HL-60/S4 treated with phorbol 12-myristate 13-acetate at 8.2 ng/mL for 4 days and 3 days (cell line): ENCODE results near the gene CTNNA3.

Experiments
- in situ Hi-C: fragments of 300-500 bp; cut with MboI; formaldehyde crosslinking; loops from 2 replicates; pipeline ENCODE4 v1.15.0; 2022; ENCODE audit warnings: low sequenced_read_pairs

The CTNNA3 gene

DNA sequence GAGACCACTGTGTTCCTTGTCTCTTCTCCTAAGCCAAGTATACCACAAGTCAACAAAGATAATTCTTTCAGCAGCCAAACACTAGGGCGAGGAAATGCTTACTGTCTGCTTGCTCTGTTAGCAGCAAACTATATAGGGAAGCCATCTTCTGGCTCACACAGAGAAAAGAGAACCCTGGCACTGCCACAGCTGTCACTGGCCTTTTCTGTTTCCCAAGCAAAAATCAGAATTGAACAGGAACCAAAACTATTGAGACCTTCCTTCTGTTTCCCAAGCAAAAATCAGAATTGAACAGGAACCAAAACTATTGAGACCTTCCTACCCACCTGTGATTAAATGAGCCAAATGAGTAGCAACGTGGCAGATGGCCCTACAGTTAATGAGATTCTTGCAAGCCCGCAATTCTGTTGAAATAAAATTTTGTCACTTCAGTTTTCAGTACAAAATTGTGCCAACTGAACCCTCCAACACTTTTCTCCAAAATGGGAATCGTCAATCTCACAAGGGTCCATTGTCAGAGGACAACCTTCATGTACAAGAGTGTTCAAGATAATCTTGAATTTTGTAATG, 715.7 kb downstream of the CTNNA3 start:
- in situ Hi-C loops, result no loop called here

GRCh38 chr10:66964946-66965345, 731.0 kb downstream of the CTNNA3 start:
- in situ Hi-C loops, result no loop called here

DNA sequence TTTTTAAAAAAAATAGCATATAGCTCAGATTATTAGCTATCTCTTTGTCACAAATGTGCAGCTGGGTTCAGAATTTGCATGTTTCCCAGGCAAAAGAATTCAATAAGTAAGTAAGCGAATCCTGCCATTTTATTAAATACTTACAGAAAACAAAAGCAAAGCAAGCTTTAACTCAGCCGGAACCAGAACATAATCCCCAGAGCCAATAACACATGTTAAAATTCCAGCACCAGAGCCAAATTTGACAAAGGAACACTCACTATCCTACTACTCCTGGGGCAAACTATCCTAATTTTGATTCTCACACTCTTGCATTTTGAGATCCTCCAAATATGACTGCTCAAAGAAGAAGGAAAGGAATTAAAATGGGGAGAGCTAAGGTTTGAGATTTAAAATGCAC, 737.5 kb downstream of the CTNNA3 start:
- in situ Hi-C loops, result no loop called here

DNA sequence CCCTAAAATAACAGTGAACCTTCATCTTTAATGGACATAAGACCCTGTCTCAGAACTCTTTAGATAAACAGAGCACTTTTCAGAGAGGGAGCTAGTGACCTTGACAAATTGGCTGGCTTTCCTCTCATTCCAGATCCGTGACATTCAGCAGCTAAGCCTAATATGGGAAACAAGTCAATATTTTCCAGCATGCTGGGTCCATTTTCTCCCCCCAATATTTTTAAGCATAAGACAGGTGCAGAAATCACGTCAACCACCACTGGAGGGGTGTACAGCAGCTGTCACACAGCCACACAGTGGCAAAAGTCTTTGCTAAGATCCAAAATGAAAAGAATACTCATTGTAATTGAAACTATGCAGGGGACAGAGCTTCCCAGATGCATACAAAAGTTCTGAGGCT, 744.1 kb downstream of the CTNNA3 start:
- in situ Hi-C loops, result no loop called here

- in situ Hi-C loops, result no loop called here
Measured at GRCh38 chr10:66943590-66943989, 752.4 kb downstream of the CTNNA3 start.

- in situ Hi-C loops, result no loop called here
Measured at GRCh38 chr10:66942407-66942806, 753.6 kb downstream of the CTNNA3 start.

DNA sequence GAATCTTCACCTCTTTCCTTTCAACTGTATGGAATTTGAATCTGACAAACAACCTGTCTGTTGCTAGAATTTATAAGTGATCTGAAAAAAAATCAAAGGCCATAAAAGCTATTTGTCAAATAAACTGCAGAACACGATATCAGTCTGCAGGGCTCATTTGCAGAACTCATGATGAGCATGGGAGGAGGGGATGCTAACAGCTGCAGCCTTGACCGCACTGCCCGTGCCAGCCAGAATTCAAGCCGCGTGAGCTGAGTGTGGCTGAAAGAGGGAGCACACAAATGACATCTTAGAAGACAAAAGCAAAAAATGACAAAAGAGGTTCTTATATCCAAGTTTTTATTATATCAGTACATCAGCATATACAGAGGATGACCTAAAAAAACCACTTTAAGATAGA, 754.5 kb downstream of the CTNNA3 start:
- in situ Hi-C loops, result no loop called here

DNA sequence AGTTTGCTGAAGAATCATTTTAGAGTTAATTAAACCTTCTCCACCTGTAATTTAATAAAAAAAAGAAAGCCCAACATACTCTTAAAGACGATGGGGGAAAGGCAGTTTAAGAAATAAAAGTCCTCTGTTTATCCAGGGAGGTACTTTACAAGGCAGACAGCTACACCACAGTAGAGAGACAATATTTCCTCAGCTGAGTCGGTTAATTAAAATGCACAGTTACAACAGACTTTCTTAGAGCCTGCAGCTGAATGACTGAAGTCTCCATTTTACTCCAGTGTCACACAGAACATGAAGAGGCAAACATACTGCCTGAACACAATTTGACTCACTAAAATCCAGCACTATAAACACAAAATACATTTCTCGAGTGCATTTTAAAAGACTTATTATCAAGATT, 755.0 kb downstream of the CTNNA3 start:
- in situ Hi-C loops, result no loop called here

DNA sequence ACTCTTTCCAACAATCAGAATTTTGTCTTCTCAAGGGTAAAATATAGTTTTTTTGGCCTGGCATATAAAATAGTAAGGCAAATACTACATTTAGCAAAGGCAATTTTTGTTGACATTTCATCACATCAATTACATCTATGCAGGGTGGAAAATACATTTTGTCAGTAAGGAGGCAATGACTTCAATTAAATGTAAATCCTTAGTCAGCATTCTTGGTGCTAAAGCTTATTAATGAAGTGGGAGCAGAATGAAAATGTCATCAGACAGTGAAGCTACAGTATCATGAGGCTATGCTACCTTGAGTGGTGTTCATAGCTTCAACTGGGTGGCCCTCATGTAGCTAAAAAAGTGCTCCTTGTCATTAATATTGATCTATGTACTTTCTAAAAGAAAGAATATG, 761.3 kb downstream of the CTNNA3 start:
- in situ Hi-C loops, result no loop called here

DNA sequence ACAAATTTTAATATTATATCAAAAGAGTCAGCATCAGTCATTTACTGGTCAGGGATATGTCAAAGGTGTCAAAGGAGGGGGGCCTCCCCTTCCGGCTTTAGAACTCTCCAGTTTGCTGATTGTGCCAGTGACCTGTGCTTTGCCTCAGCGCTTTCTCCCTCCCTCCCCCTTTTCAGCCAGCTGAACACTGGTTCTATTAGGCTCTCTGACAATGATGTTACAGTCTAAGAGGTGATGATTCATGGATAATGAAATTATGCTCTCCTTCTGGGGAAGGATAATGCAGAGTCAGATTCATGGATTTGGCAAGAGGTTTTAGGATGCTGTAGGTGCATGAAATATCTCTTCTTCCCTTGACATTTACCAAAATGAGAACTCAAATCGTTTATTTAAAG, 764.0 kb downstream of the CTNNA3 start:
- in situ Hi-C loops, result no loop called here

- in situ Hi-C loops, result no loop called here
Measured at GRCh38 chr10:66931340-66931948, 764.6 kb downstream of the CTNNA3 start.

DNA sequence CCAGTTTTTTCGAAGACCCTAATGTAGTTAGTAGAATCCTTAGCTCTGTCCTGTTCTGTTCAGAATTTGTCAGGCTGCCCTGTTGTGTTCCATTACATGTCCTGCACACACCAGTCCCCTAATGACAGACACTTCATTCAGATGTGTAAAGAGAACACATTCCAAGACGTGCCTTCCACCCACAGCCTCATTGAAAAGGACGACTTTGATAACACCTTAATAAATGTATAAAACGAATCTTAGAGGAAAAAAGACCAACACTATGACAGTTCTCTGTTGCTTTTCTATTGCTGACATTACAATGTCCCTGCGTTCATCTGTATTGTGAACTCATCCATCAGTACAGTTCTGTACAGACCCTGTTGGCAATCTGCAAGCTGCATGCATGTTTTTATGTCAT, 766.6 kb downstream of the CTNNA3 start:
- in situ Hi-C loops, result no loop called here

GRCh38 chr10:66928776-66929175, 767.2 kb downstream of the CTNNA3 start:
- in situ Hi-C loops, result no loop called here

DNA sequence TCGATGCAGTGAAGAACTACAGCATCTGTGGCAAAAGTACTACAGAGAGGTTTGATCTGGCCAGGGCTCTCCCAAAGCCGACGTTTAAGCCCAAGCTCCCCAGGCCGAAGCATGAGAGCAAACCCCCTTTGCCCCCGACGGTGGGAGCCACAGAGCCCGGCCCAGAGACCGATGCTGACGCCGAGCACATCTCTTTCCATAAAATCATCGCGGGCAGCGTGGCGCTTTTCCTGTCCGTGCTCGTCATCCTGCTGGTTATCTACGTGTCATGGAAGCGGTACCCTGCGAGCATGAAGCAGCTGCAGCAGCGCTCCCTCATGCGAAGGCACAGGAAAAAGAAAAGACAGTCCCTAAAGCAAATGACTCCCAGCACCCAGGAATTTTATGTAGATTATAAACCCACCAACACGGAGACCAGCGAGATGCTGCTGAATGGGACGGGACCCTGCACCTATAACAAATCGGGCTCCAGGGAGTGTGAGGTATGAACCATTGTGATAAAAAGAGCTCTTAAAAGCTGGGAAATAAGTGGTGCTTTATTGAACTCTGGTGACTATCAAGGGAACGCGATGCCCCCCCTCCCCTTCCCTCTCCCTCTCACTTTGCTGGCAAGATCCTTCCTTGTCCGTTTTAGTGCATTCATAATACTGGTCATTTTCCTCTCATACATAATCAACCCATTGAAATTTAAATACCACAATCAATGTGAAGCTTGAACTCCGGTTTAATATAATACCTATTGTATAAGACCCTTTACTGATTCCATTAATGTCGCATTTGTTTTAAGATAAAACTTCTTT, 767.8 kb downstream of the CTNNA3 start:
- in situ Hi-C loops, result no loop called here

DNA sequence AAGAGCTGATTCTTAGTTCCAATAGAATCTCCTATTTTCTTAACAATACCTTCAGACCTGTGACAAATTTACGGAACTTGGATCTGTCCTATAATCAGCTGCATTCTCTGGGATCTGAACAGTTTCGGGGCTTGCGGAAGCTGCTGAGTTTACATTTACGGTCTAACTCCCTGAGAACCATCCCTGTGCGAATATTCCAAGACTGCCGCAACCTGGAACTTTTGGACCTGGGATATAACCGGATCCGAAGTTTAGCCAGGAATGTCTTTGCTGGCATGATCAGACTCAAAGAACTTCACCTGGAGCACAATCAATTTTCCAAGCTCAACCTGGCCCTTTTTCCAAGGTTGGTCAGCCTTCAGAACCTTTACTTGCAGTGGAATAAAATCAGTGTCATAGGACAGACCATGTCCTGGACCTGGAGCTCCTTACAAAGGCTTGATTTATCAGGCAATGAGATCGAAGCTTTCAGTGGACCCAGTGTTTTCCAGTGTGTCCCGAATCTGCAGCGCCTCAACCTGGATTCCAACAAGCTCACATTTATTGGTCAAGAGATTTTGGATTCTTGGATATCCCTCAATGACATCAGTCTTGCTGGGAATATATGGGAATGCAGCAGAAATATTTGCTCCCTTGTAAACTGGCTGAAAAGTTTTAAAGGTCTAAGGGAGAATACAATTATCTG, 768.6 kb downstream of the CTNNA3 start:
- in situ Hi-C loops, result no loop called here

- in situ Hi-C loops, result no loop called here
Measured at GRCh38 chr10:66926841-66927240, 769.2 kb downstream of the CTNNA3 start.

DNA sequence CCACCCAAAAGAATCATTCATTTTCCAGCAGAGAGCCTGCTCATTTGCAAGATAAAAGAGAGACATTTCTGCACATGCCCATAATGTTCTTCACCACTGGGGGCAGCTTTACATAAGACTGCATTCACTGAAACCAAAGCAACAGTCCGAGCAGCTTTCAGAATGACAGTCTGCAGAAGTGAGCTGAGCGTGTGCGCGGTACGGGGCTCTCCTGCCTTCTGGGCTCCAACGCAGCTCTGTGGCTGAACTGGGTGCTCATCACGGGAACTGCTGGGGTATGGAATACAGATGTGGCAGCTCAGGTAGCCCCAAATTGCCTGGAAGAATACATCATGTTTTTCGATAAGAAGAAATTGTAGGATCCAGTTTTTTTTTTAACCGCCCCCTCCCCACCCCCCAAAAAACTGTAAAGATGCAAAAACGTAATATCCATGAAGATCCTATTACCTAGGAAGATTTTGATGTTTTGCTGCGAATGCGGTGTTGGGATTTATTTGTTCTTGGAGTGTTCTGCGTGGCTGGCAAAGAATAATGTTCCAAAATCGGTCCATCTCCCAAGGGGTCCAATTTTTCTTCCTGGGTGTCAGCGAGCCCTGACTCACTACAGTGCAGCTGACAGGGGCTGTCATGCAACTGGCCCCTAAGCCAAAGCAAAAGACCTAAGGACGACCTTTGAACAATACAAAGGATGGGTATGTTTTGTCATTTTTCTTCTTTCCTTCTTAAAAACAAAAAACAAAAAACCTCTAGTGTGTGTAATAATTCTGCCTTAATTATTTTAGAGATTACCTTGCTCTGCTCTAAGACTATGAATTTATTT, 769.9 kb downstream of the CTNNA3 start, which contains the start of gene LRRTM3:
Gene LRRTM3 (plus strand): TSS at position 141 of the 820 bp plus-strand sequence.
- in situ Hi-C loops, result no loop called here

GRCh38 chr10:66925373-66925772, 770.6 kb downstream of the CTNNA3 start:
- in situ Hi-C loops, result no loop called here

- in situ Hi-C loops, result no loop called here
Measured at GRCh38 chr10:66924674-66925345, 771.2 kb downstream of the CTNNA3 start.

- in situ Hi-C loops, result no loop called here
Measured at GRCh38 chr10:66919248-66919647, 776.7 kb downstream of the CTNNA3 start.
